ENCODE results near the gene DPF3.

DNA sequence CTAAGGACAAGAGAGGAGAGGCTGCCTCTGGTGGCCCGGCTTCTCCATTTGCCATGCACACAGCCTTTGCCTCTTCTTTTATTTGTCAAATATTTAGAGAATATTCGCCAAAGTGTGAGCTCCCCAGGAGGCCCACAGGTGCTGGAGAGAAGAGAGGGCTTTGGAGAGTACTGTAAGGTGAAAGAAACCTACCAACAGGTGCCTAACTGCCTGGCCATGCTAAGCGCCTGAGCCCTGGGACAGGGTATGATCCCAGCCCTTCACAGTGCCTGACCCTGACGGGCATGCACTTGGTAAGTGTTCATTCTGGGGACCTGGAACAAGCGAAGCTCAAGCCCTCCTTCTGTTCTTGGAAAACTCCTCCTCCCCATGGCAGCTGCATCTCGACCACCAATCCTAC lies 106.1 kb downstream of the DPF3 start:
- TF ChIP-seq, protein P1, sequence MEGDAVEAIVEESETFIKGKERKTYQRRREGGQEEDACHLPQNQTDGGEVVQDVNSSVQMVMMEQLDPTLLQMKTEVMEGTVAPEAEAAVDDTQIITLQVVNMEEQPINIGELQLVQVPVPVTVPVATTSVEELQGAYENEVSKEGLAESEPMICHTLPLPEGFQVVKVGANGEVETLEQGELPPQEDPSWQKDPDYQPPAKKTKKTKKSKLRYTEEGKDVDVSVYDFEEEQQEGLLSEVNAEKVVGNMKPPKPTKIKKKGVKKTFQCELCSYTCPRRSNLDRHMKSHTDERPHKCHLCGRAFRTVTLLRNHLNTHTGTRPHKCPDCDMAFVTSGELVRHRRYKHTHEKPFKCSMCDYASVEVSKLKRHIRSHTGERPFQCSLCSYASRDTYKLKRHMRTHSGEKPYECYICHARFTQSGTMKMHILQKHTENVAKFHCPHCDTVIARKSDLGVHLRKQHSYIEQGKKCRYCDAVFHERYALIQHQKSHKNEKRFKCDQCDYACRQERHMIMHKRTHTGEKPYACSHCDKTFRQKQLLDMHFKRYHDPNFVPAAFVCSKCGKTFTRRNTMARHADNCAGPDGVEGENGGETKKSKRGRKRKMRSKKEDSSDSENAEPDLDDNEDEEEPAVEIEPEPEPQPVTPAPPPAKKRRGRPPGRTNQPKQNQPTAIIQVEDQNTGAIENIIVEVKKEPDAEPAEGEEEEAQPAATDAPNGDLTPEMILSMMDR (IDR thresholded peaks at IDR 0.05), result no peak
- TF ChIP-seq POLR2AphosphoS5 (IDR thresholded peaks at IDR 0.05) (no peak), POLR2A (IDR thresholded peaks at IDR 0.05) (no peak)

All from prostate gland (tissue), 2 donors.